Measurements from ENCODE around the gene PIK3CB.

Gene PIK3CB

DNA sequence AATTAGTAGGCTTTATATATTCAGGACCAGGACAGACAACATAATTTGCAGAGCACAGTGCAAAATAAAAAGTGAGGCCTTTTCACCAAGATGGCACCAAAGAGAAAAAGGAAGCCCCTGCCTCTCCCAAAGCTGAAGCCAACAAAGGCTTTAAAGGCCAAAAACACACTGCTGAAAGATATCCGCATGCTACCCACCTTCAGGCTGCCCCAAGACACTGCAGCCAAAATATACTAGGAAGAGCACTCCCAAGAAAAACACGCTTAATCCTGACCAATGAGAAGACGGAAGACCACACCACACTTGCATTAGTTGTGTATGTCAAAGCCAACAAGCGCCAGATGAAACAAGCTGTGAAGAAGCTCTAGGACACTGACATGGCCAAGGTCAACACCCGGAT lies 38.0 kb downstream of the PIK3CB start:
- TF ChIP-seq GATA2 (IDR thresholded peaks at IDR 0.05; ENCODE audit: low read depth, low read length) (no peak), GATA3 (IDR thresholded peaks at IDR 0.05; ENCODE audit: low read depth, low read length) (no peak)

DNA sequence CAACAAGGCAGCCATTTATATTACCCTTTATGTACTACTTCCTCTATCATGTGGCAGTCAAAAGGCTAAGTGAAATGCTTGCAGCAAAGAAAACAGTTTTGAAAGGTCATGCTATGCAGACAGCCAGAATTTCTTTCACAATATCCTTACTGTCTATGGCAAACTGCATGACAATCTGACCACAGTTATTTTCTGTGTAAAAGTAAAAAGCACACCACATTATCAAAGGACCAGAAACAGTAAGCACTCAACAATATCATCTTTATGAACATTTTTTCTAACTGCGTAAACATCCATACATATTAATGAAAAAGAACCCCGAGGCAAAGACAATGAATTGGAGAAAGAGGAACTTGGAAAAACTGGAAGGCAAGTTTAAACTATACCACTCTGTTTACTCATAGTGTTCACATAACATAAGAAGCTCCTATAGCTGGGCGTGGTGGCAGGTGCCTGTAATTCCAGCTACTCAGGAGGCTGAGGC lies 47.9 kb downstream of the PIK3CB start:
- TF ChIP-seq GATA2 (IDR thresholded peaks at IDR 0.05; ENCODE audit: low read depth, low read length) (no peak), GATA3 (IDR thresholded peaks at IDR 0.05; ENCODE audit: low read depth, low read length) (no peak)

DNA sequence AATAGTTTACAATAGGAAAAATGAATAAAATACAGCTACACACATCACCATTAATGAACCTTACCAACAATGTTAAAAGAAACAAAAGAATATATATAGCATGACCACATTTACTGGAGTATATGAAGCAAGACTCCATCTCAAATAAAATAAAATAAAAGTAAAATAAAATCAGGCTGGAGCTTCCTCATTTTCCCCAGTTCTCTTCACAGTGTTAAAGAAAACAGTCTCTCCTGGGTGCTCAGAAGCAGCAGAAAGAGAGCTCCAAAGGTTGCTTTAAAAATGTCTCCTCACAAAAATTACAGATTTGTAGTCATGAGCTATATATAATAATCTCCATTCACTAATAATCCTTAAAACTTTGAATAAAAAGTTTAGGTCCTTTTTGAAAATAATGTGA lies 48.8 kb downstream of the PIK3CB start:
- TF ChIP-seq GATA2 (IDR thresholded peaks at IDR 0.05; ENCODE audit: low read depth, low read length) (no peak), GATA3 (IDR thresholded peaks at IDR 0.05; ENCODE audit: low read depth, low read length) (no peak)

DNA sequence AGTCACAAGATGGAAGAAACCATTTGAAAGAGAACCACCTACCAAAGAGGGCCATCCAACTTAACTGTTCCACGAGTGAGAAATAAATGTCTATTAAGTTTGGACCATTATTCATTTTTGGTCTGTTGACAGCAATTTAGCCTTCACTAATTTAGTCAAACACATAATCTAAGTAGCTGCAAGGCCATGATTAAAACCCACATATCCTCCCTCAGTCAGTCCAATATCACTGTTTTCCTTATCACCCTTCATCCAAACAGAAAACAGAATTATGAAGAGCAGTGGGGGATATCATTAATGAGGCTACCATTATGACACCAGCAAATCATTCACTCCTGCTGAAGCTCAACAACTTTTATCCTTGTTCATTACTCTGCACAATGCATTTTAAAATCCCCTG lies 52.0 kb downstream of the PIK3CB start:
- no peak for TF ChIP-seq GATA2 (IDR thresholded peaks at IDR 0.05; ENCODE audit: low read depth, low read length)
- no peak for TF ChIP-seq GATA3 (IDR thresholded peaks at IDR 0.05; ENCODE audit: low read depth, low read length)

DNA sequence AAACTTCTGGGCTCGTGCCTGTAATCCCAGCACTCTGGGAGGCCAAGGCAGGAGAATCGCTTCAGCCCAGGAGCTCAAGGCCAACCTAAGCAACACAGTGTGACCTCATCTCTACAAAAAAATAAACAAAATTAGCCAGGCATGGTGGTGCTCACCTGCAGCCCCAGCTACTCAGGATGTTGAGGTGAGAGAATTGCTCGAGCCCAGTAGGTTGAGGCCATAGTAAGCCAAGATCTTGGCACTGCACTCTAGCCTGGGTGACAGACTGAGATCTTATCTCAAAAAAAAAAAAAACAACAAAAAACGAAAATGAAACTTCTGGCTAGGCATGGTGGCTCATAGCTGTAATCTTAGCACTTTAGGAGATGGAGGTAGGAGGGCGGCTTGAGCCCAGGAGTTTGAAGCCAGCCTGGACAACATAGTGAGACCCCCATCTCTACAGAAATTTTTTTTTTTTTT lies 53.7 kb downstream of the PIK3CB start:
- TF ChIP-seq GATA2 (IDR thresholded peaks at IDR 0.05; ENCODE audit: low read depth, low read length) = no peak
- TF ChIP-seq GATA3 (IDR thresholded peaks at IDR 0.05; ENCODE audit: low read depth, low read length) = no peak

DNA sequence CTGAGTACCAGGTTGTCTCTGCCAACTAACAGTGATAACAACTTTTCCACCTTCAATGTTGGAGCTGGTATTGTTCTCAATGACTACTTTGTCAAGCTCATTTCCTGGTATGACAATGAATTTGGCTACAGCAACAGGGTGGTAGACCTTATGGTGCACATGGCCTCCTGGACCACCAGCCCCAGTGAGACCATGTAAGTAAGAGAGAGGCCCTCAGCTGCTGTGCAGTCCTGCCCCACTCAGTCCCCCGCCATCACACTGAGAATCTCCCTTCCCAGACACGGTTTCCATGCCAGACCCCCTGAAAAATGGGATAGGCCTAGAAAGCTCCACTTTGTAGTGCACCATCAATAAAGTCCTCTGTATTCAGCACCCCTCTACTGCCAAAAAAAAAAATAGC lies 56.1 kb downstream of the PIK3CB start:
- TF ChIP-seq GATA2 (IDR thresholded peaks at IDR 0.05; ENCODE audit: low read depth, low read length) = no peak
- TF ChIP-seq GATA3 (IDR thresholded peaks at IDR 0.05; ENCODE audit: low read depth, low read length) = no peak

DNA sequence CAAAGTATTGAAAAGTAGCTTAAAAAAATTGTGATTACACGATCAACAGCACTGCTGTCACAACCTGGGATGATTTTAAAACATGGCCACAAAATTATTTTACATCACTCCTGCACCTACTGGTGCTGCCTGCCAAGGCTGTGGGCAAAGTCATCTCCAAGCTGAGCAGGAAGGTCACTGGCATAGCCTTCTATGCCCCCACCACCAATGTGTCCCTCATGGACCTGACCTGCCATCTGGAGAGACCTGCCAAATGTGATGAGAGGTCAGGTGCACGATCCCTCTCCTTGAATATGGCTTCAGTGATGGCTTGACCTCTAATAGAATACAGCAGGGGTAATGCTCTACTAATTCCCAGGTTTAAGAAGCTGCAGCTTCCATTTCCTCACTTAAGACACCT lies 57.8 kb downstream of the PIK3CB start:
- no peak for TF ChIP-seq GATA3 (IDR thresholded peaks at IDR 0.05; ENCODE audit: low read depth, low read length)
- TF ChIP-seq GATA2 (IDR thresholded peaks at IDR 0.05; ENCODE audit: low read depth, low read length) = no peak

DNA sequence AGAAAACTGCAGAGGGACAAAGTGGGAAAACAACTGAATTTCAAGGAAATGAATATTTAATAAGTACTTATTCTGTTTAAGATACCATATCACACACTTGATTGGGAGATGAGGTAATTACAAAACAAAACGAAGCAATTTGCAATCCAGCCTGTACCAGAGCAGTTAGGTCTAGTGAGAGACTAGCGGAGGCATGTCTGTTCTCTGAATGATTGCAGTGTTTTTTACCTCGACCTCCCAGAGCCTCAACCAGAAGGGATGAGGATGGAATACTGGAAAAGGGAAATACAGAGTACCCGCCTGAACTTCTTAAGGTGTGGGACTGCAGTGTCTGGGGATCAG lies 59.5 kb downstream of the PIK3CB start:
- TF ChIP-seq GATA2 (IDR thresholded peaks at IDR 0.05; ENCODE audit: low read depth, low read length) = no peak
- TF ChIP-seq GATA3 (IDR thresholded peaks at IDR 0.05; ENCODE audit: low read depth, low read length) = no peak

DNA sequence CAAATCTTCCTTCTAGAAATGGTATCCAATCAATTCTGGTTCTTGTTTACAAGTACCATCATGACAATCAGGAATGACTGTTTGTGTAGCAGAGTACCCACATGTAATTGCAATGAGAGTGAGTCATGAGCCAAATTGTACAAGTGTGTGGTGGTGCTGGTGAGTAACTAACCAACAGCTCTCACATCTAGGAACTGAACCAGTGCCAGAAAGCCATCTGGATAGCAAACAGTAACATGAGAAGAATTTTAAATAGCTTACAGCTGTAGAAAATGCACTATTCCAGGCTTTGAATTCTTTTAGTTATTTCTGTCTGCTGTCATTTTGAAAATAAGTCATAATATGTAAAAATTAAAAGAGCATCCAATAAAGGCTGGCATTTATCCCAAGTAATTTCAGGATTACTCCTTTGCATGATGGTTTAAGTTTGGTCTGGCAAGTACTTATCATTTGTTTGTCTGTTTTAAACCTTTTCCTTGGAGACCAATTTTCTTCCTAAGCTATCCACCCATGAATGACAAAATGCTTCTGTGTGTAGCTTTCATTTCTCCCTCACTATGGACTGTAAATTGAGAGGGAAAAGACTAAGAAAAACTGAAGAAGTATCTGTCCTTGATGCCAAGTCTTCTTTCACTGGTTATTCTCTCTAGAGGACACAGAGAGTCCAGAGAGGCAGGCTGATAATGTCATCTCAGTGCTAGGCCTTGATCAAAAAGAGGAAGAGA lies 60.0 kb downstream of the PIK3CB start:
- no peak for TF ChIP-seq GATA3 (IDR thresholded peaks at IDR 0.05; ENCODE audit: low read depth, low read length)
- TF ChIP-seq GATA2 (IDR thresholded peaks at IDR 0.05; ENCODE audit: low read depth, low read length) = no peak

DNA sequence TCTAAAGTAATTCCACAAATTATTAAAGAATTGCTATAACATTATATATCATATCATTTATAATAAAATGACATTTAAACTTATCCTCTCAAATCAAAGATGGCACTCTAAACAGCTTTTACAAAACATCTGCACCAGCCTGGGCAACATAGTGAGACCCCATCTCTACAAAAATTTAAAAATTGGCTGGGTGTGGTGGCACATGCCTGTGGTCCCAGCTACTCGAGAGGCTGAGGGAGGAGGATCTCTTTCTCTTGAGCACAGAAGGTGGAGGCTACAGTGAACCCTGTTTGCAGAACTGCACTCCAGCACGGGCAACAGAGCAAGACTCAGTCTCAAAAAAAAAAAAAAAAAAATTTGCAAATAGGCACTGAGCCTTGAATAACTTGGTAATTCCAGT lies 63.1 kb downstream of the PIK3CB start:
- TF ChIP-seq GATA3 (IDR thresholded peaks at IDR 0.05; ENCODE audit: low read depth, low read length) (no peak), GATA2 (IDR thresholded peaks at IDR 0.05; ENCODE audit: low read depth, low read length) (no peak)

DNA sequence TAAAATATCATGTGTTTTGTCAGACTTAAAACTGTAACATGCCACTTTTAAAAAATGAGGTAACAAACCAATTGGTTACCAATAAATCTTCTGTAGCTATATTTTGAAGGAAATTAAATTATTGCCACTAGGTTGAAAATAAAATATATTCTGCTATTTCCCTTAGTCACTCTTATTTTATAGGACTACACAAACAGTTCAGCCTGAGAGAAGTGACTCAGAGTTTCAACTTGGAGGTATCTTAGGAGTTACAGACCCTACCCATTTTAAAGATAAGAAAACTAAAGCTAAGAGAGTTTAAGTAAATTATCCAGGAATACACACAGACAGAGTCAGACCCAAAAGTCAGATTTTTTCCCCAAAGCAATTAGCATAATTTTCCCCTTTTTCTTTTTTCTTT lies 65.1 kb downstream of the PIK3CB start:
- TF ChIP-seq GATA2 (IDR thresholded peaks at IDR 0.05; ENCODE audit: low read depth, low read length) = no peak
- TF ChIP-seq GATA3 (IDR thresholded peaks at IDR 0.05; ENCODE audit: low read depth, low read length) = no peak

DNA sequence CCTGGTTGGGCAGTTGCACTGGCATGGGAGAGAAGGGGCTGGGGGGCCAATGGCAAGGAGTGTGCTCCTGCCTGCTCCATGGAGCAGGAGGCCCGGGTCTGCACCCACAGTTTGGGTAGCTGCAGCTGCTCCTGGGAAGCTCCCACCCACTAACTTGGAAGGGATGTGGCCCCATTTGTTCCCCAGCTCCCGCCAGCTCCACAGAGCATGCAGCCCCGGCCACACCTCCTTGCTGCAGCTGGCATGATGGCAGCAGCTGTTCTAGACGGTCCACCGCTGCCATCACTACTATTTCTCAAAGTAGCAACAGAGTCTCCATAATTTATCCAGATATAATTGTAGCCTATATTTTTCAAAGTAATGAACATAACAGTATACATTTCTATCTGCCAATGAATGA lies 65.8 kb downstream of the PIK3CB start:
- no peak for TF ChIP-seq GATA3 (IDR thresholded peaks at IDR 0.05; ENCODE audit: low read depth, low read length)
- no peak for TF ChIP-seq GATA2 (IDR thresholded peaks at IDR 0.05; ENCODE audit: low read depth, low read length)

DNA sequence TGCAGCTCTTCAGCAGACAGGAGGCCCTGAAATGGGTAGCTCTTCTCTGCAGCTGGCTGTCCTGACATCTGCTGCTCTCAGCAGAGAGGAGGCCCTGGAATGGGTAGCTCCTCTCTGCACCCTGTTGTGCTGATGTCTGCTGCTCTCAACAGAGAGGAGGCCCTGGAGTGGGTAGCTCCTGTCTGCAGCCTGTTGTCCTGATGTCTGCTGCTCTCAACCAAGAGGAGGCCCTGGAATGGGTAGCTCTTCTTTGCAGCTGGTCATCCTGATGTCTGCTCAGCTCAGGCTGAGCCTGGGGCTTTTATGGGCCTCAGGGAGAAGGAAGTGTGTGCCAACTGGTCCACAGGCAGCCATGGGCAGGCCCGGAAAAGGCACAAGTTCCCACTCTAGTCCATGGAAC lies 66.6 kb downstream of the PIK3CB start:
- no peak for TF ChIP-seq GATA2 (IDR thresholded peaks at IDR 0.05; ENCODE audit: low read depth, low read length)
- no peak for TF ChIP-seq GATA3 (IDR thresholded peaks at IDR 0.05; ENCODE audit: low read depth, low read length)

DNA sequence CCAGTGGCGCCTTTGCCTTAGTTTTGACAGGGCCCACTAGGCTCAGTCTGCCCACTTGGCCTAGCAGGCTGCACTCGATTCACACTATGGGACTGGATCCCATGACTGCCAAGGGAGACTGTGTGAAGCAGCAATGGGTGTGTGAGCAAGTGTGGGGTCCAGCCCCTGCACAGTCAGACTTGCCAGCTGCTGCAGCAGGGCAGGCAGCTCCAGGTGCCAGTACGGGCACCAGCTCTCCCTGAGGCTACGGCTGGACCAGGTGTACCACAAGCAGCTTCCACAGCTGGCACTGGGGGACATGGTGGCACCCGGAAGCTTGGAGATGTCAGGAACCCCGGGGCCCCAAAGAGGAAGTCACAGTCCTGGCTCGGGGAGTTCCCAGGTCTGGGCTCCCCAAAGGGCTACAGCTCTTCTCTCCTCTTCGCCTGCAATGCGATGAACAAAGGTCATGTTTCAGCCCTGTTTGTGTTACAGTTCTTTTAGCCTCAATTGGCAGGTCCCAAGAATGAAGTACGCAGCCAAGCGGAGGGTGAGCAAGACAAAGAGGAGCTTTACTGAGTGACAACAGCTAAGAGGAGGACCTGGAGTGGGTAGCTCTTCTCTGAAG lies 67.1 kb downstream of the PIK3CB start:
- TF ChIP-seq GATA2 (IDR thresholded peaks at IDR 0.05; ENCODE audit: low read depth, low read length) (no peak), GATA3 (IDR thresholded peaks at IDR 0.05; ENCODE audit: low read depth, low read length) (no peak)

DNA sequence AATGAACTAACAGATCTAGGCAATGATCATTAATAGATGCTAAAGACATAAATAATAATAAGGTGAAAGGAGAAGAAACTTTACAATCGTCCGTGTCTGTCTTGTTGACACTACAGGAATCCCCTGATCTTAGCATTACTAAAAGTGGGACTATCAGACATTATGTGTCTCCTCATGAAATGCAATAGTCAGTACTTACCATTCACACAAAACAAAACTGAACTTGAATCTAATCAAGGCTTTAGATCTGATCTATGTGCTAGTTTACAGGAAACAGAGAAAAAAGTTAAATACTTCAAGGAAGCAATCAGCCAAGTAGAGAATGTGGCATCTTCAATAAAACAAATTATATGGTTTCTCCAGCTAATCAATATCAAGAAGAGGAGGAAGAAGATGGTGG lies 73.7 kb downstream of the PIK3CB start:
- no peak for TF ChIP-seq GATA2 (IDR thresholded peaks at IDR 0.05; ENCODE audit: low read depth, low read length)
- TF ChIP-seq GATA3 (IDR thresholded peaks at IDR 0.05; ENCODE audit: low read depth, low read length) = no peak
